NB4 (cell line): ENCODE measurements around the gene SPHK1.

ENCODE experiments used
- MAX ChIP-seq: IDR thresholded peaks from 2 replicates; pipeline ENCODE4 v1.6.1; 2011; ENCODE audit warnings: low read depth, low read length
- MYC ChIP-seq: IDR thresholded peaks from 2 replicates; pipeline ENCODE4 v1.6.1; 2011; ENCODE audit warnings: low read depth, low read length
- POLR2A ChIP-seq: IDR thresholded peaks from 2 replicates; pipeline ENCODE4 v1.6.1; 2011; ENCODE audit warnings: mild to moderate bottlenecking; ENCODE audit not compliant: insufficient read length; ENCODE audit errors: extremely low read depth
- TF ChIP-seq, protein P1 (sequence below): IDR thresholded peaks from one replicate; pipeline ENCODE4 v1.5.1; 2012; ENCODE audit warnings: low read depth, low read length

- TF ChIP-seq POLR2A (no peak), MYC (no peak), MAX (no peak)
- TF ChIP-seq, protein P1, sequence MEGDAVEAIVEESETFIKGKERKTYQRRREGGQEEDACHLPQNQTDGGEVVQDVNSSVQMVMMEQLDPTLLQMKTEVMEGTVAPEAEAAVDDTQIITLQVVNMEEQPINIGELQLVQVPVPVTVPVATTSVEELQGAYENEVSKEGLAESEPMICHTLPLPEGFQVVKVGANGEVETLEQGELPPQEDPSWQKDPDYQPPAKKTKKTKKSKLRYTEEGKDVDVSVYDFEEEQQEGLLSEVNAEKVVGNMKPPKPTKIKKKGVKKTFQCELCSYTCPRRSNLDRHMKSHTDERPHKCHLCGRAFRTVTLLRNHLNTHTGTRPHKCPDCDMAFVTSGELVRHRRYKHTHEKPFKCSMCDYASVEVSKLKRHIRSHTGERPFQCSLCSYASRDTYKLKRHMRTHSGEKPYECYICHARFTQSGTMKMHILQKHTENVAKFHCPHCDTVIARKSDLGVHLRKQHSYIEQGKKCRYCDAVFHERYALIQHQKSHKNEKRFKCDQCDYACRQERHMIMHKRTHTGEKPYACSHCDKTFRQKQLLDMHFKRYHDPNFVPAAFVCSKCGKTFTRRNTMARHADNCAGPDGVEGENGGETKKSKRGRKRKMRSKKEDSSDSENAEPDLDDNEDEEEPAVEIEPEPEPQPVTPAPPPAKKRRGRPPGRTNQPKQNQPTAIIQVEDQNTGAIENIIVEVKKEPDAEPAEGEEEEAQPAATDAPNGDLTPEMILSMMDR, result no peak
Measured at GRCh38 chr17:76345377-76345974, 38.9 kb upstream of the SPHK1 start.
